ENCODE results near the gene NPR1. TPM values are rescaled to one million over a fixed set of nuclear protein-coding genes. Genes with fewer than 3 reads are reported as not detected.

Gene NPR1
- total and polyA plus RNA-seq, 10 donors = 0.83 to 5.1 (median 2.7) TPM

- intact Hi-C loops (cut with DNase I; ENCODE audit: low total_unique reads) = no loop called here
- H3K4me3 ChIP-seq = no peak overlapping the region
- 67 to 80% (median 73%) methylated on average over 5 of the region's 5 CpGs for WGBS, 5 donors
- no peaks in the 10 kb centered on the region for H3K27me3 ChIP-seq (replicated peaks in 1 of 7)
- H3K27ac ChIP-seq = peak overlapping the region in 4 of 8 donors; percentile 5 to 64 (median 46)
- no peak for DNase-seq
- peaks cover 0 to 62% (median 54%) of the 10 kb centered on the region in 6 donors for H3K36me3 ChIP-seq
- TF ChIP-seq CTCF (IDR thresholded peaks at IDR 0.05 in 8 of 11, conservative IDR thresholded peaks at IDR 0.05 in 3 of 11) = no peak
- TF ChIP-seq POLR2AphosphoS5 (IDR thresholded peaks at IDR 0.05) = no peak
- TF ChIP-seq POLR2A (IDR thresholded peaks at IDR 0.05) = no peak
- no peaks in the 10 kb centered on the region for H3K9me3 ChIP-seq
- peaks cover 0 to 58% (median 19%) of the 10 kb centered on the region in 6 donors for H3K4me1 ChIP-seq
These were observed 31.7 kb upstream of the NPR1 start for GRCh38 chr1:153646672-153647345.

GRCh38 chr1:153647346-153647714, 31.2 kb upstream of the NPR1 start:
- H3K27ac ChIP-seq = peak overlapping the region in 4 of 8 donors; percentile 5 to 64 (median 46)

GRCh38 chr1:153648000-153648643, 30.4 kb upstream of the NPR1 start:
- 74 to 92% (median 89%) methylated on average over 10 of the region's 10 CpGs for WGBS, 5 donors
- intact Hi-C loops (cut with DNase I; ENCODE audit: low total_unique reads) = no loop called here
- H3K27me3 ChIP-seq (replicated peaks in 1 of 7) = no peaks in the 10 kb centered on the region
- DNase-seq = no peak
- H3K27ac ChIP-seq = peak overlapping the region in 1 of 8 donors; percentile 24
- peaks cover 0 to 54% (median 20%) of the 10 kb centered on the region in 6 donors for H3K4me1 ChIP-seq
- H3K4me3 ChIP-seq = no peak overlapping the region
- peaks cover 0 to 49% (median 41%) of the 10 kb centered on the region in 6 donors for H3K36me3 ChIP-seq
- TF ChIP-seq CTCF (IDR thresholded peaks at IDR 0.05 in 8 of 11, conservative IDR thresholded peaks at IDR 0.05 in 3 of 11) (no peak), POLR2AphosphoS5 (IDR thresholded peaks at IDR 0.05) (peak; percentile 50 to 61 (median 60))
- no peaks in the 10 kb centered on the region for H3K9me3 ChIP-seq

More at GRCh38 chr1:153647346-153647714, 31.2 kb upstream of the NPR1 start:
- Histone ChIP-seq H3K4me3 (no peak overlapping the region), H3K36me3 (peaks cover 0 to 57% (median 49%) of the 10 kb centered on the region in 6 donors), H3K27me3 (replicated peaks in 1 of 7) (no peaks in the 10 kb centered on the region), H3K9me3 (no peaks in the 10 kb centered on the region), H3K4me1 (peaks cover 0 to 53% (median 17%) of the 10 kb centered on the region in 6 donors)
- TF ChIP-seq POLR2A (IDR thresholded peaks at IDR 0.05) = no peak
- peak in 2 of 3 donors; percentile 35 to 82 for TF ChIP-seq POLR2AphosphoS5 (IDR thresholded peaks at IDR 0.05)
- 57 to 70% (median 62%) methylated on average over 2 of the region's 2 CpGs for WGBS, 5 donors
- intact Hi-C loops (cut with DNase I; ENCODE audit: low total_unique reads) = no loop called here
- no peak for DNase-seq

- no peak for DNase-seq
- Histone ChIP-seq H3K27me3 (replicated peaks in 1 of 7) (no peaks in the 10 kb centered on the region), H3K27ac (peak overlapping the region in 2 of 8 donors; percentile 5 to 53), H3K4me3 (no peak overlapping the region), H3K36me3 (peaks cover 0 to 37% (median 29%) of the 10 kb centered on the region in 6 donors), H3K9me3 (no peaks in the 10 kb centered on the region), H3K4me1 (peaks cover 0 to 47% (median 22%) of the 10 kb centered on the region in 6 donors)
- TF ChIP-seq POLR2A (IDR thresholded peaks at IDR 0.05) (no peak), POLR2AphosphoS5 (IDR thresholded peaks at IDR 0.05) (peak in 1 of 3 donors; percentile 24)
- intact Hi-C loops (cut with DNase I; ENCODE audit: low total_unique reads) = no loop called here
- WGBS, 5 donors = 46 to 80% (median 58%) methylated on average over 3 of the region's 3 CpGs
These were observed 29.2 kb upstream of the NPR1 start for GRCh38 chr1:153649137-153649862.
